Astrocyte of the spinal cord (primary cell): ENCODE data around the gene SETD7.

Source experiments
- DNase-seq: peaks from one replicate; pipeline ENCODE4 v3.0.0; 2011; ENCODE audit warnings: low read depth, low spot score
- H3K4me3 ChIP-seq: 2 replicates; pipeline ENCODE4 v1.5.1; 2011; ENCODE audit warnings: low read depth, mild to moderate bottlenecking, low read length, moderate library complexity
- CTCF ChIP-seq: IDR thresholded peaks from 2 replicates; pipeline ENCODE4 v1.5.1; 2012; ENCODE audit warnings: low read depth, mild to moderate bottlenecking, low read length, inconsistent platforms
- in situ Hi-C: cut with HindIII; loops from 2 replicates; pipeline ENCODE4 v1.10.0; 2017; ENCODE audit warnings: low sequenced_read_pairs

SETD7 gene

GRCh38 chr4:139556071-139556723, at the start of gene SETD7:
TSS of gene SETD7 (minus strand) at chr4:139556219. CDS start at chr4:139556137, 82 bp downstream.
- peak within 1 kb of the TSS; percentile 84 for H3K4me3 ChIP-seq
- peak; percentile 82 for DNase-seq
- in situ Hi-C loops = no loop called here
- TF ChIP-seq CTCF = peak; percentile 13

GRCh38 chr4:139605516-139605915, 49.5 kb upstream of the SETD7 start:
- TF ChIP-seq CTCF = no peak
- no peak for DNase-seq
- in situ Hi-C loops = no loop called here
- H3K4me3 ChIP-seq = no peak overlapping the region

GRCh38 chr4:139603576-139604410, 47.8 kb upstream of the SETD7 start:
- in situ Hi-C loops = no loop called here
- no peak overlapping the region for H3K4me3 ChIP-seq
- peak; percentile 63 for TF ChIP-seq CTCF
- DNase-seq = peak; percentile 60

GRCh38 chr4:139602776-139603360, 46.8 kb upstream of the SETD7 start:
- H3K4me3 ChIP-seq = no peak overlapping the region
- DNase-seq = no peak
- TF ChIP-seq CTCF = no peak
- in situ Hi-C loops = no loop called here

- TF ChIP-seq CTCF = no peak
- H3K4me3 ChIP-seq = no peak overlapping the region
- no peak for DNase-seq
- in situ Hi-C loops = no loop called here
These were observed 44.6 kb upstream of the SETD7 start for GRCh38 chr4:139600662-139601061.

- DNase-seq = peak; percentile 58
- no peak overlapping the region for H3K4me3 ChIP-seq
- TF ChIP-seq CTCF = no peak
- in situ Hi-C loops = no loop called here
These were observed 43.8 kb upstream of the SETD7 start for GRCh38 chr4:139599594-139600374.
